ENCODE results near the gene PAK4. TPM values are rescaled to one million over a fixed set of nuclear protein-coding genes. Genes with fewer than 3 reads are reported as not detected.

PAK4 gene
- polyA plus RNA-seq, 1 of the 3 experiments (the other 2 are of a cell fraction): 36.4 TPM

DNA sequence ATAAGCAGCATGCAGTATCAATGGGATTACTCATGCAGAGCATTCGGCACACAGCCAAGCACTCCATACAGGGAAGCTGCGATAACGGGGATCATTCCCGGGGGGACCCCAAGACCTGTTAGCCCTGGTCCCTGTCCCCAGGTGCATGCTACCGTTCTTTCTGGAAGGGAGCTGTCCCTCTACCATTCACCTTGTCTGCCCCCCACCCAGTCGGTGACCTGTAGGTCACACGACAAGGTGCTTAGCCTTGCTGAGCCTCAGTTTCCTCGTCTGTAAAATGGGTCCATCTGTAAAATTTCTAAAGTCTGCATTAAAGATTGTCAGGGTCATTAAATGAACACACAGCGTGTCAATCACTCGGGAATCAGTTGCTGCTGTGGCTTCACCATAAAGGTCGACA is 48.3 kb upstream of the PAK4 start:
- TF ChIP-seq REST (IDR thresholded peaks at IDR 0.05; ENCODE audit: low read depth, low read length) (no peak), MEF2A (IDR thresholded peaks at IDR 0.05; ENCODE audit: borderline replicate concordance, low read depth) (no peak)
- Histone ChIP-seq H3K9me3 (no peaks in the 10 kb centered on the region), H3K9ac (no peak overlapping the region), H3K4me1 (ENCODE audit: control insufficient read depth in 1 of 2, insufficient read depth in 2 of 2, low read depth in 1 of 2, low read length in 1 of 2) (peaks cover 0 to 18% of the 10 kb centered on the region in 2 experiments; a peak in 1 of 4 replicates), H2AFZ (ENCODE audit: low read depth) (no peak overlapping the region), H3K4me3 (ENCODE audit: low read depth in 2 of 2, low read length in 1 of 2) (no peak overlapping the region), H3K9me2 (no peaks in the 10 kb centered on the region), H3K27me3 (ENCODE audit: insufficient read depth) (no peaks in the 10 kb centered on the region), H3F3A (replicated peaks; ENCODE audit: insufficient read depth) (peaks cover 33% of the 10 kb centered on the region), H3K79me2 (ENCODE audit: insufficient read depth) (no peaks in the 10 kb centered on the region), H3K36me3 (replicated peaks in 1 of 2; ENCODE audit: control insufficient read depth in 1 of 2, insufficient read depth in 2 of 2, low read length in 1 of 2) (no peaks in the 10 kb centered on the region), H3K27ac (ENCODE audit: low read depth in 2 of 2, low read length in 1 of 2) (no peak overlapping the region), H4K20me1 (ENCODE audit: insufficient read depth) (no peaks in the 10 kb centered on the region), H3K4me2 (no peak overlapping the region)
- CTCF ChIA-PET: interaction anchor here (1.5 kb wide), 1 partner anchor 13 kb away, joined by 3 read pairs; no protein-coding TSS in a partner anchor
- no peak for DNase-seq
- POLR2A ChIA-PET: no interaction called here
- WGBS (ENCODE audit: low lambda C conversion rate): 48% methylated on average over 11 of the region's 11 CpGs

DNA sequence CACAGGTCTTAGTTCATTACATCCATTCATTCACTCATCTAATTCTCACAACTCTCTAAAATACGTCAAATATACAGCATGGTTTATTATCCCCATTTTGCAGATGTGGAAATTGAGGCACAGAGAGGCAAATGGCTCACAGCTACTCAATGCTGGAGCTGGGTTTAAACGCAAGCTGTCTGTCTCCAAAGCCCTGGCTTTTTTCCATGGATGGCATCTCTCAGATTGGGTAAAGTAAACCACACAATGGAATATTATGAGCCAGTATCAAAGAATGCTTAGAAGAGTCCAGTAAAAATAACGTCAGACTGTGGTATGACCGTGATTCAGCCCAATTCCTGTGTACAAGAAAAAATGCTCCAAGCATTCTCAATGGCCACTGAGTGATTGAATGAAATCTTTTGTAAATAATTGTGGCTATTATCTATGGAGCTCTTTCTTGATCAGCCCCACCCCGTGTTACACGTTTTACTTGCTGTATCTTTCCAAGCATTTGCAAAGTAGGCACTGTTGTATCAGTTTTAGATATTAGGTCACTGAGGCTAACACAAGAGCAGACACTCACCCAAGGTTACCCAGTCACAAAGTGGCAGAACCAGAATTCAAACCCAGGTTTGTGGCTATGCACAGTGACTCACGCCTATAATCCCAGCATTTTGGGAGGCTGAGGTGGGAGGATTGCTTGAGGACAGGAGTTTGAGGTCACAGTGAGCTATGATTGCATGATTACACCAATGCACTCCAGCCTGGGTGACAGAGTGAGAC is 47.0 kb upstream of the PAK4 start:
- 8% methylated on average over 7 of the region's 7 CpGs for WGBS (ENCODE audit: low lambda C conversion rate)
- Histone ChIP-seq H3K4me1 (ENCODE audit: control insufficient read depth in 1 of 2, insufficient read depth in 2 of 2, low read depth in 1 of 2, low read length in 1 of 2) (peaks cover 4 to 10% of the 10 kb centered on the region in 2 experiments; a peak in 2 of 4 replicates), H3K4me2 (peak overlapping the region; percentile 68; the same call in 1 of the 2 replicates), H3F3A (replicated peaks; ENCODE audit: insufficient read depth) (peaks cover 27% of the 10 kb centered on the region), H3K79me2 (ENCODE audit: insufficient read depth) (no peaks in the 10 kb centered on the region), H2AFZ (ENCODE audit: low read depth) (peak overlapping the region; percentile 35), H3K27ac (ENCODE audit: low read depth in 2 of 2, low read length in 1 of 2) (peak overlapping the region in 1 of 2 experiments; percentile 93; a peak in 2 of 4 replicates), H3K9me3 (no peaks in the 10 kb centered on the region), H4K20me1 (ENCODE audit: insufficient read depth) (no peaks in the 10 kb centered on the region), H3K36me3 (replicated peaks in 1 of 2; ENCODE audit: control insufficient read depth in 1 of 2, insufficient read depth in 2 of 2, low read length in 1 of 2) (no peaks in the 10 kb centered on the region), H3K27me3 (ENCODE audit: insufficient read depth) (no peaks in the 10 kb centered on the region), H3K9ac (peak overlapping the region; percentile 56; the same call in 1 of the 2 replicates), H3K4me3 (ENCODE audit: low read depth in 2 of 2, low read length in 1 of 2) (peak overlapping the region in 1 of 2 experiments; percentile 18; a peak in 1 of 4 replicates), H3K9me2 (no peaks in the 10 kb centered on the region)
- POLR2A ChIA-PET: no interaction called here
- DNase-seq: no peak
- CTCF ChIA-PET: interaction anchor here (0.9 to 2.2 kb wide), 5 partner anchors 12 to 116 kb away, joined by 3 to 8 read pairs (median 3); no protein-coding TSS in a partner anchor
- TF ChIP-seq FOSL2 (IDR thresholded peaks at IDR 0.05; ENCODE audit: borderline replicate concordance, low read depth) (peak; percentile 90), CHD2 (IDR thresholded peaks at IDR 0.05; ENCODE audit: low read length, partially characterized antibody) (no peak), NRF1 (IDR thresholded peaks at IDR 0.05; ENCODE audit: low read depth, low read length) (no peak), FOXM1 (IDR thresholded peaks at IDR 0.05; ENCODE audit: low read depth) (0 out of 2 replicates have a peak, but pooled peaks have one; percentile 56), REST (IDR thresholded peaks at IDR 0.05; ENCODE audit: low read depth, low read length) (no peak), CTCF (IDR thresholded peaks at IDR 0.05) (no peak), TCF12 (IDR thresholded peaks at IDR 0.05) (peak; percentile 85), TAF1 (IDR thresholded peaks at IDR 0.05; ENCODE audit: borderline replicate concordance, low read depth, low read length) (no peak), EP300 (IDR thresholded peaks at IDR 0.05; ENCODE audit: borderline replicate concordance in 1 of 2, low read depth in 1 of 2, low read length in 1 of 2) (peak in 1 of 2 experiments; percentile 84; a peak in 1 of 4 replicates), FOXJ3 (CRISPR knock-in tag; IDR thresholded peaks at IDR 0.05) (no peak)
- TF ChIP-seq, protein P1, sequence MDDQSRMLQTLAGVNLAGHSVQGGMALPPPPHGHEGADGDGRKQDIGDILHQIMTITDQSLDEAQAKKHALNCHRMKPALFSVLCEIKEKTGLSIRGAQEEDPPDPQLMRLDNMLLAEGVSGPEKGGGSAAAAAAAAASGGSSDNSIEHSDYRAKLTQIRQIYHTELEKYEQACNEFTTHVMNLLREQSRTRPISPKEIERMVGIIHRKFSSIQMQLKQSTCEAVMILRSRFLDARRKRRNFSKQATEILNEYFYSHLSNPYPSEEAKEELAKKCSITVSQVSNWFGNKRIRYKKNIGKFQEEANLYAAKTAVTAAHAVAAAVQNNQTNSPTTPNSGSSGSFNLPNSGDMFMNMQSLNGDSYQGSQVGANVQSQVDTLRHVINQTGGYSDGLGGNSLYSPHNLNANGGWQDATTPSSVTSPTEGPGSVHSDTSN (IDR thresholded peaks at IDR 0.05): peak; percentile 81
- TF ChIP-seq, protein P2, sequence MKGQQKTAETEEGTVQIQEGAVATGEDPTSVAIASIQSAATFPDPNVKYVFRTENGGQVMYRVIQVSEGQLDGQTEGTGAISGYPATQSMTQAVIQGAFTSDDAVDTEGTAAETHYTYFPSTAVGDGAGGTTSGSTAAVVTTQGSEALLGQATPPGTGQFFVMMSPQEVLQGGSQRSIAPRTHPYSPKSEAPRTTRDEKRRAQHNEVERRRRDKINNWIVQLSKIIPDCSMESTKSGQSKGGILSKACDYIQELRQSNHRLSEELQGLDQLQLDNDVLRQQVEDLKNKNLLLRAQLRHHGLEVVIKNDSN (IDR thresholded peaks at IDR 0.05; ENCODE audit: borderline replicate concordance, low read depth): no peak
